Lower leg skin (tissue), 4 donors: Measurements from ENCODE around the gene AKAP6. TPM values are rescaled to one million over a fixed set of nuclear protein-coding genes. Genes with fewer than 3 reads are reported as not detected.

Experiments
- DNase-seq, 2 donors: peaks; one replicate each; pipeline ENCODE4 v3.0.0-alpha.2; 2019; ENCODE audit warnings: low spot score in 2 of 2
- H3K4me3 ChIP-seq: fragments of 200-600 bp; sonication (generic); 2 replicates; pipeline ENCODE4 v1.5.1; 2017; ENCODE audit warnings: mild to moderate bottlenecking, low read depth; ENCODE audit not compliant: poor library complexity, severe bottlenecking
- POLR2A ChIP-seq, 2 donors: fragments of 450-650 bp; IDR thresholded peaks; one replicate each; pipeline ENCODE4 v1.6.1; 2016 to 2017; ENCODE audit warnings: antibody characterized with exemption in 2 of 2, mild to moderate bottlenecking in 1 of 2, moderate library complexity in 1 of 2
- WGBS, 2 donors: methylation state at CpG; one replicate each; pipeline ENCODE4 v1.1.5; 2018; 5-methylcytosine and 5-hydroxymethylcytosine counted together
- intact Hi-C: fragments of 100-400 bp; cut with DNase I; formaldehyde crosslinking; loops from one replicate; pipeline ENCODE4 v1.15.0; 2023; ENCODE audit warnings: low total_unique reads
- total RNA-seq, 4 donors: library from RNA; depleted of rRNA; stranded (reverse); fragments of >200 nt; gene quantifications; one replicate each; pipeline ENCODE4 v1.1.0, GENCODE V29; 2016
- TF ChIP-seq, protein P1 (sequence below), 3 donors: fragments of 450-650 bp; IDR thresholded peaks; one replicate each; pipeline ENCODE4 v1.5.1; 2016; ENCODE audit warnings: antibody characterized with exemption in 3 of 3, mild to moderate bottlenecking in 3 of 3, moderate library complexity in 2 of 3

The AKAP6 gene
- total RNA-seq, 4 donors from 2014 or later: 2.3 to 13.3 (median 3.6) TPM

- TF ChIP-seq, protein P1, sequence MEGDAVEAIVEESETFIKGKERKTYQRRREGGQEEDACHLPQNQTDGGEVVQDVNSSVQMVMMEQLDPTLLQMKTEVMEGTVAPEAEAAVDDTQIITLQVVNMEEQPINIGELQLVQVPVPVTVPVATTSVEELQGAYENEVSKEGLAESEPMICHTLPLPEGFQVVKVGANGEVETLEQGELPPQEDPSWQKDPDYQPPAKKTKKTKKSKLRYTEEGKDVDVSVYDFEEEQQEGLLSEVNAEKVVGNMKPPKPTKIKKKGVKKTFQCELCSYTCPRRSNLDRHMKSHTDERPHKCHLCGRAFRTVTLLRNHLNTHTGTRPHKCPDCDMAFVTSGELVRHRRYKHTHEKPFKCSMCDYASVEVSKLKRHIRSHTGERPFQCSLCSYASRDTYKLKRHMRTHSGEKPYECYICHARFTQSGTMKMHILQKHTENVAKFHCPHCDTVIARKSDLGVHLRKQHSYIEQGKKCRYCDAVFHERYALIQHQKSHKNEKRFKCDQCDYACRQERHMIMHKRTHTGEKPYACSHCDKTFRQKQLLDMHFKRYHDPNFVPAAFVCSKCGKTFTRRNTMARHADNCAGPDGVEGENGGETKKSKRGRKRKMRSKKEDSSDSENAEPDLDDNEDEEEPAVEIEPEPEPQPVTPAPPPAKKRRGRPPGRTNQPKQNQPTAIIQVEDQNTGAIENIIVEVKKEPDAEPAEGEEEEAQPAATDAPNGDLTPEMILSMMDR (IDR thresholded peaks at IDR 0.05): no peak
- TF ChIP-seq POLR2A (IDR thresholded peaks at IDR 0.05): no peak
- H3K4me3 ChIP-seq: no peak overlapping the region
- intact Hi-C loops: no loop called here
- 81 to 83% methylated on average over 4 of the region's 4 CpGs for WGBS, 2 donors
- DNase-seq: no peak
Observed at GRCh38 chr14:32757568-32757967, 428.5 kb downstream of the AKAP6 start.

DNA sequence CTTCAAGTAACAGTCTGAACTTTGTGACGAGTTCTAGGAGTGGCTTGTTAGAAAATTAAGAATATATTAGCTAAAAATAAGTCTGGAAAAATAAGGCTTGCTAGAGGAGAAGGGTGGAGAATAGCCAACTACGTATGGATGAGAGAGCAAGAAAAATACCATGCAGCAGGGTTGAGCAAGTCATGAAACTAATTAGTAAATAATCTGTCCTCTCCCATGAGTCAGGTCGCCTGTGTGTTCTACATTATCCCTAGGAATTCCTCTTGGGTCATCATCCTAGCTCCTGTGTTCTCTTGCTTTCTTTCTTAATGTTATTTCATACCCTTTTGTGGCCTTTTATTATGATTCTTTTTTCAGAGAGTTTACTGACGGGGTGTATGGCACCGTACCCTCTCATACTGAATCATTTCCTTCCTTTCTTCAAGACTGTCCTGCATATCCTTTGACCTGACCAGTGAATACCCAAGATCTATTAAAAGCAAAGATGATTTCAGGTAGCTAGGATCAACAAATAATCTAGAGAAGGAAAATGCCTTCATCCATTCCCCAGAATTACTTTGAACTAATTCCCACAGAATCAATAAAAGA lies 432.4 kb downstream of the AKAP6 start:
- H3K4me3 ChIP-seq: no peak overlapping the region
- DNase-seq: no peak
- no peak for TF ChIP-seq POLR2A (IDR thresholded peaks at IDR 0.05)
- TF ChIP-seq, protein P1 (IDR thresholded peaks at IDR 0.05): no peak
- intact Hi-C loops: no loop called here
- 69% methylated on average over 5 of the region's 5 CpGs for WGBS, 2 donors

DNA sequence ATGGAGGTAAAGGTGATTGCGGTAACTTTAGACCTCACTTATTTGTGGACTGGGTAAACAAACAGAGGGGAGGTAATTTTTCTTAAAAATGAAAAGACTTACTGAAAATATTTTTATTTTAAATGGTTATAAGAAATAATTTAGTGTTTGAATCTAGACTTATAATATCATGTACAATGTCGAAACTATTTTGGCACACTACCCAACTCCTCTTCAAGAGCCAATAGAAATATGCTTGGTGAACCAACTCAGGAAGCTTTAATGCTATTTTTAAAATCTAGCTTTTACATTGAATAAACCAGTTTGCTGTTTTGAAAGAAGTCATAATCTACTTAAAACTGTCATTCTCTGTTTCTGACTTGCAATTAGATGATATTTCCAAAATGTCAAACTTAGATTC lies 433.8 kb downstream of the AKAP6 start:
- H3K4me3 ChIP-seq: no peak overlapping the region
- TF ChIP-seq POLR2A (IDR thresholded peaks at IDR 0.05): no peak
- TF ChIP-seq, protein P1 (IDR thresholded peaks at IDR 0.05): no peak
- intact Hi-C loops: no loop called here
- WGBS, 2 donors: 70 to 77% methylated on average over 2 of the region's 2 CpGs
- DNase-seq: no peak

- no peak for DNase-seq
- TF ChIP-seq, protein P1 (IDR thresholded peaks at IDR 0.05): no peak
- no peak for TF ChIP-seq POLR2A (IDR thresholded peaks at IDR 0.05)
- intact Hi-C loops: no loop called here
- WGBS, 2 donors: 86 to 95% methylated on average over 1 of the region's 1 CpG
- no peak overlapping the region for H3K4me3 ChIP-seq
Observed at GRCh38 chr14:32763673-32764072, 434.6 kb downstream of the AKAP6 start.

DNA sequence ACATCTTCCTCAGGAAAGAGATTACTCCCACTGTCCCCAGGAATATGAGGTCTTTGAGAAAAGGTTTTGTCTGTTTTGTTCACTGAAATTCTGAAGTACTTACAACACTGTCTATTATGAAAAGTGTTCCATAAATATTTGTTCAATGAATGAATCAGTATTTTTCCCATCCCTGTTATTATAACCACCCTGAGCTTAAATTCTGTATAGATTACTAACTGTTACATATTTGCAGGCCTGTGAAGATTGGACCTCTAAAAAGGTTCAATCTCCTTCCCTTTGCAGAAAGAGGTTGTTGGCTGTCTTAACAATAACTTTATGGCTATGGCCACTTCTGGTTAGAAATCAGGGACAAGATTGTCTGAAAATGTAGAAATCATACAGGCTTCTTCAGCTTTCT lies 435.0 kb downstream of the AKAP6 start:
- intact Hi-C loops: no loop called here
- no peak for DNase-seq
- no peak for TF ChIP-seq POLR2A (IDR thresholded peaks at IDR 0.05)
- TF ChIP-seq, protein P1 (IDR thresholded peaks at IDR 0.05): no peak
- no peak overlapping the region for H3K4me3 ChIP-seq

DNA sequence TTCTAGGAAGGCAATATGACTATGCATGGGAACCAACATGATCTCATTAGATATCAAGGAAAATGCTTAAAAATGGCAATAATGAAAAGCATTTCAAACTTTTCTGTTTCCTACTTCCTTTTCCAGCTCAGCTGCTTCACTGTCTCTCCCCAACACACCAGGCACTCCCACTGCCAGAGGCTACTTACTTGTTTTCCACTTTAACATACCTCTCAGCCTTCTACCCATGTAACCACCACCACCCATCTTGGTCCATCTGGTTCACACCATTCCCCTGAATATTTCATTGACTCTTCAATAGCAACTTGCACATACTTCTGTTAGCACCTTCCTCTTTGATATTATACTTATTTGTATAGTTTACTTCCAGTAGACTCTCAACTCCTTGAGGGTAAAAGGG lies 441.3 kb downstream of the AKAP6 start:
- intact Hi-C loops: no loop called here
- DNase-seq: no peak
- no peak for TF ChIP-seq POLR2A (IDR thresholded peaks at IDR 0.05)
- TF ChIP-seq, protein P1 (IDR thresholded peaks at IDR 0.05): no peak

More for the DNA sequence above, 441.3 kb downstream of the AKAP6 start:
- no peak overlapping the region for H3K4me3 ChIP-seq
